Lung (tissue), 12 donors: ENCODE measurements around the gene ACO2. TPM values are rescaled to one million over a fixed set of nuclear protein-coding genes. Genes with fewer than 3 reads are reported as not detected.
A peak's percentile ranks its signal among the peaks of the same experiment; 100 is the strongest.

Experiments used
- ATAC-seq: fragments of 200-7000 bp; cut with Tn5 transposase; one replicate; pipeline ENCODE4 v1.9.1; 2020; ENCODE audit warnings: moderate number of reproducible peaks; ENCODE audit not compliant: insufficient read depth, low FRiP score
- DNase-seq, 3 donors: peaks; one replicate each; pipeline ENCODE4 v3.0.0-alpha.2; 2013 to 2017
- H3K27ac ChIP-seq, 2 donors: one replicate each; pipeline ENCODE4 v1.5.1; 2013; ENCODE audit warnings: mild to moderate bottlenecking in 2 of 2, moderate library complexity in 2 of 2, control low read depth in 1 of 2, inconsistent platforms in 1 of 2, low read depth in 1 of 2, low read length in 1 of 2
- H3K27me3 ChIP-seq, 3 donors: one replicate each; pipeline ENCODE4 v1.5.1; 2013; ENCODE audit warnings: low read length in 2 of 3; ENCODE audit not compliant: control insufficient read depth in 3 of 3, insufficient read depth in 3 of 3
- H3K36me3 ChIP-seq, 4 donors: one replicate each; pipeline ENCODE4 v1.5.1; 2013; ENCODE audit warnings: low read length in 4 of 4, mild to moderate bottlenecking in 1 of 4, moderate library complexity in 1 of 4; ENCODE audit not compliant: control insufficient read depth in 4 of 4, insufficient read depth in 4 of 4
- H3K4me1 ChIP-seq, 5 donors: one replicate each; pipeline ENCODE4 v1.5.1; 2013; ENCODE audit warnings: low read length in 5 of 5, mild to moderate bottlenecking in 2 of 5, moderate library complexity in 1 of 5; ENCODE audit not compliant: control insufficient read depth in 5 of 5, insufficient read depth in 5 of 5
- H3K4me3 ChIP-seq: one replicate; pipeline ENCODE4 v1.5.1; 2013; ENCODE audit warnings: mild to moderate bottlenecking, control low read depth, moderate library complexity
- H3K9ac ChIP-seq, 2 donors: one replicate each; pipeline ENCODE4 v1.5.1; 2013; ENCODE audit warnings: low read length in 2 of 2, control low read depth in 1 of 2; ENCODE audit not compliant: insufficient read depth in 1 of 2
- H3K9me3 ChIP-seq, 4 donors: one replicate each; pipeline ENCODE4 v1.5.1; 2013; ENCODE audit warnings: low read length in 3 of 4, mild to moderate bottlenecking in 1 of 4, moderate library complexity in 1 of 4; ENCODE audit not compliant: control insufficient read depth in 4 of 4, insufficient read depth in 3 of 4
- CTCF ChIP-seq: IDR thresholded peaks from 2 replicates; pipeline ENCODE4 v1.5.1; 2012; ENCODE audit warnings: mild to moderate bottlenecking; ENCODE audit errors: control extremely low read depth, extremely low read depth
- WGBS, 2 donors: extraction: QIAGEN DNeasy Blood & Tissue Kit; methylation state at CpG; one replicate each; pipeline ENCODE4 v1.1.7; 2013; 5-methylcytosine and 5-hydroxymethylcytosine counted together
- polyA plus RNA-seq, 2 donors: library from polyadenylated mRNA; stranded (reverse); fragments of 200-250 nt; gene quantifications; one replicate each; pipeline ENCODE4 v1.2.1, GENCODE V29; 2013
- total RNA-seq, 2 donors: library from RNA; depleted of rRNA in 1 of 2; stranded (reverse); fragments of >200 nt in 1 of 2; gene quantifications; one replicate each; pipeline ENCODE4 v1.2.1, GENCODE V29; 2014 to 2021
- donor health status: control.
- donor health status: control.
- donor health status: Bipolar disorder and iron deficiency.
- donor health status: healthy.
- donor health status: DM: yes; HTN: yes; CAD: no.

The ACO2 gene
- total and polyA plus RNA-seq, 4 donors, result 34.1 to 101 (median 62.5) TPM

GRCh38 chr22:41512421-41513194 is 43.7 kb downstream of the ACO2 start:
- Histone ChIP-seq H3K9me3 (no peaks in the 10 kb centered on the region), H3K27me3 (no peaks in the 10 kb centered on the region), H3K4me3 (no peak overlapping the region), H3K9ac (no peak overlapping the region), H3K4me1 (no peaks in the 10 kb centered on the region), H3K27ac (peak overlapping the region in 1 of 2 donors; percentile 29), H3K36me3 (peaks cover 4 to 78% (median 20%) of the 10 kb centered on the region in 4 donors)
- DNase-seq (peak; percentile 24 to 49 (median 43)), ATAC-seq (no peak)
- TF ChIP-seq CTCF, result no peak
- WGBS, 2 donors, result 82 to 85% methylated on average over 17 of the region's 17 CpGs

- Histone ChIP-seq H3K9ac (no peak overlapping the region), H3K4me3 (no peak overlapping the region), H3K27me3 (no peaks in the 10 kb centered on the region), H3K27ac (no peak overlapping the region), H3K36me3 (peaks cover 0 to 73% (median 23%) of the 10 kb centered on the region in 4 donors), H3K9me3 (no peaks in the 10 kb centered on the region), H3K4me1 (no peaks in the 10 kb centered on the region)
- TF ChIP-seq CTCF, result no peak
- WGBS, 2 donors, result 90 to 92% methylated on average over 5 of the region's 5 CpGs
- no peak for DNase-seq
- ATAC-seq, result no peak
Measured at GRCh38 chr22:41513391-41513790, 44.5 kb downstream of the ACO2 start.

GRCh38 chr22:41516462-41516861 is 47.5 kb downstream of the ACO2 start:
- ATAC-seq (no peak), DNase-seq (no peak)
- H3K4me1 ChIP-seq, result no peaks in the 10 kb centered on the region
- H3K4me3 ChIP-seq, result no peak overlapping the region
- no peak overlapping the region for H3K9ac ChIP-seq
- no peaks in the 10 kb centered on the region for H3K9me3 ChIP-seq
- H3K27ac ChIP-seq, result no peak overlapping the region
- H3K27me3 ChIP-seq, result no peaks in the 10 kb centered on the region
- WGBS, 2 donors, result 94 to 96% methylated on average over 8 of the region's 8 CpGs
- peaks cover 0 to 60% (median 17%) of the 10 kb centered on the region in 4 donors for H3K36me3 ChIP-seq
- no peak for TF ChIP-seq CTCF
